Mucosa of descending colon (tissue), 3 donors: ENCODE data around the gene NTM. TPM values are rescaled to one million over a fixed set of nuclear protein-coding genes. Genes with fewer than 3 reads are reported as not detected.

Experiments
- ATAC-seq: fragments of 200-7000 bp; cut with Tn5 transposase; one replicate; pipeline ENCODE4 v1.9.1; 2020; ENCODE audit warnings: mild to moderate bottlenecking, moderate library complexity
- DNase-seq, 3 donors: peaks; one replicate each; pipeline ENCODE4 v3.0.0-alpha.2; 2020
- H3K36me3 ChIP-seq: fragments of 200-600 bp; one replicate; pipeline ENCODE4 v1.8.0; 2021; ENCODE audit warnings: low read depth, mild to moderate bottlenecking
- H3K4me1 ChIP-seq: fragments of 200-600 bp; one replicate; pipeline ENCODE4 v1.8.0; 2021; ENCODE audit warnings: low read depth, mild to moderate bottlenecking
- H3K4me3 ChIP-seq: fragments of 200-600 bp; one replicate; pipeline ENCODE4 v1.8.0; 2021; ENCODE audit warnings: mild to moderate bottlenecking
- H3K9me3 ChIP-seq: fragments of 200-600 bp; one replicate; pipeline ENCODE4 v1.8.0; 2021; ENCODE audit warnings: mild to moderate bottlenecking
- intact Hi-C, 2 donors: fragments of 100-400 bp; cut with DNase I in 1 of 2; cut with micrococcal nuclease in 1 of 2; formaldehyde crosslinking; loops; one replicate each; pipeline versions ENCODE4 v1.11.0 to v1.11.1; 2022; cut with DNase I, micrococcal nuclease
- total RNA-seq, 3 donors: library from RNA; stranded (reverse); fragmentation: NEBNext Ultra II Directional in 2 of 3; extraction: Animal tissue kit (Norgen Biotek cat#: 25700) in 2 of 3; gene quantifications; one replicate each; pipeline versions ENCODE4 v1.2.1 to v1.2.4, GENCODE V29; 2021 to 2023
- TF ChIP-seq, protein P1 (sequence below): fragments of 200-600 bp; IDR thresholded peaks from one replicate; pipeline ENCODE4 v1.8.0; 2022; ENCODE audit warnings: antibody characterized with exemption, mild to moderate bottlenecking
- donor health status: DM: no; HTN: no; CAD: no; lungs with moderate emphysema.
- donor health status: DM: no; HTN: no; CAD: no.
- donor health status: DM: no; HTN: yes; CAD: no.

NTM gene
- total RNA-seq, 3 donors from 2014 or later: 0.64 to 7.7 (median 1.2) TPM

DNA sequence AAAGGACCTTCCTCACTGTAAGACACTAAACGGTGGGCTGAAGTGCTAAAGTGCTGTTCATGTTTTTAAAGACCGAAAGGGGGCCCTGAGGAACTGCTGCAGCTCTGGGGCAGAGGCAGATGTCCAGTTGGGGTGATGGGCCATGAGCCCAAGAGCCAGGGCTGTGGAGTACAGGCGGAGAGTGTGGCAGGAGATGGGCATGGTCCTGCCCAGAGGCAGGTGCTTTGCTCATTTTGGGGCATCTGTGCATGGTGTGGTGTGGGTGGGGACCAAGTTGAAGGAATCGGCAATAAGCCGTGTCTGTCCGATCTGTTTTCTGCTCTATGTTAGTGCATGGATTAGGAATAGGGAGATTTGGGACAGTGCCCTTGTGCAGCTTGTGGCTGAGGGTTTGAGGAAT is 258.3 kb downstream of the NTM start:
- H3K4me3 ChIP-seq: no peak overlapping the region
- ATAC-seq: no peak

DNA sequence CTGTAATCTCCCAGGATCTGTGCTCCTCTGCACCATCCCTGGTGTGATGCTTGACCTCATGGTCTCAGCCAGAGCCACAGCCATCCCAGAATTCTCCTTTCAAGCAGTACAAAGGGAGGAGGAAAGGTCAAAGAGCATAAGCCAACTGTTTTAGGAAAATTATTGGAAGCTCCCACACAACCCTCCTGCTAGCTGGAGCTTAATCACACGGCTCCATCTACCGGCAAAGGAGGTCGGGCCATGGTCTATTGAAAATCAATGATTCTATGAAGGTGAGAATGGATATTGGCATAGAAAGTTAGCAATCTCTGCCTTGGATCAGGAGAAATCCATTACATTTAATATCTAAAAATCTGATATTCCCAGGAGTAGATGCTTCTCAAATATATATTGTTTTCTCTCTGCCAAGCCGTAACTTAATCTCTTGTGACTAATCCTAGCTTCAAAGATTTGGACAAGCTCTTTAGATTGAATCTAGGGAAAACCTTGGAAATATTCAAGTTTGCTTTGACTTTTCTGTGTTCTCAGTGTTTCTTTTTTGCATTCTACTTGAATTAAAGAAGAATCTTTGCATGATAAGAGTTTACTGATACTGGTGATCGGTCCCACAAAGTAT is 259.6 kb downstream of the NTM start:
- ATAC-seq (no peak), DNase-seq (no peak)
- Histone ChIP-seq H3K4me1 (no peaks in the 10 kb centered on the region), H3K36me3 (no peaks in the 10 kb centered on the region), H3K4me3 (no peak overlapping the region), H3K9me3 (no peaks in the 10 kb centered on the region)
- TF ChIP-seq, protein P1, sequence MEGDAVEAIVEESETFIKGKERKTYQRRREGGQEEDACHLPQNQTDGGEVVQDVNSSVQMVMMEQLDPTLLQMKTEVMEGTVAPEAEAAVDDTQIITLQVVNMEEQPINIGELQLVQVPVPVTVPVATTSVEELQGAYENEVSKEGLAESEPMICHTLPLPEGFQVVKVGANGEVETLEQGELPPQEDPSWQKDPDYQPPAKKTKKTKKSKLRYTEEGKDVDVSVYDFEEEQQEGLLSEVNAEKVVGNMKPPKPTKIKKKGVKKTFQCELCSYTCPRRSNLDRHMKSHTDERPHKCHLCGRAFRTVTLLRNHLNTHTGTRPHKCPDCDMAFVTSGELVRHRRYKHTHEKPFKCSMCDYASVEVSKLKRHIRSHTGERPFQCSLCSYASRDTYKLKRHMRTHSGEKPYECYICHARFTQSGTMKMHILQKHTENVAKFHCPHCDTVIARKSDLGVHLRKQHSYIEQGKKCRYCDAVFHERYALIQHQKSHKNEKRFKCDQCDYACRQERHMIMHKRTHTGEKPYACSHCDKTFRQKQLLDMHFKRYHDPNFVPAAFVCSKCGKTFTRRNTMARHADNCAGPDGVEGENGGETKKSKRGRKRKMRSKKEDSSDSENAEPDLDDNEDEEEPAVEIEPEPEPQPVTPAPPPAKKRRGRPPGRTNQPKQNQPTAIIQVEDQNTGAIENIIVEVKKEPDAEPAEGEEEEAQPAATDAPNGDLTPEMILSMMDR: no peak
- intact Hi-C loops: no loop called here

More for the DNA sequence above, 258.3 kb downstream of the NTM start:
- no peak for DNase-seq
- TF ChIP-seq, protein P1: no peak
- intact Hi-C loops: no loop called here
- Histone ChIP-seq H3K9me3 (no peaks in the 10 kb centered on the region), H3K36me3 (no peaks in the 10 kb centered on the region), H3K4me1 (no peaks in the 10 kb centered on the region)

DNA sequence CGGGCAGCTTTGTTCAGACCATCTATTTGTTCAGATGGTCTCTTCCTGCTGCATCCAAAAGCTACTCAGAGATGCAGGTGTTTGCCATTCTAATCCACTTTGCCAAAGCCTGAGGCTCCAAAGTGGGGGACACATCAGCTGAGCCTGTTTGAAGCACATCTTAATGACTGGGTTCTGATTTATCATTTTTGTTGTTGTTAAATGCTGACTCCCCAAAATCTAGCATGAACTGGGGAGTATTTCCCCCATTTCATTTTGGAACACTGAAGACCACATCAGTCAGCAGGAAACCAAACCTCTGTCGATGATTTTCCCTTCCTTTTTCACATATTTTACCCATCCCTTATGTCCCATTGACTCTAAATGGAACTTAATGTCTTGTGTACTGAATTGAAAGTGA is 262.6 kb downstream of the NTM start:
- TF ChIP-seq, protein P1: no peak
- no peaks in the 10 kb centered on the region for H3K9me3 ChIP-seq

DNA sequence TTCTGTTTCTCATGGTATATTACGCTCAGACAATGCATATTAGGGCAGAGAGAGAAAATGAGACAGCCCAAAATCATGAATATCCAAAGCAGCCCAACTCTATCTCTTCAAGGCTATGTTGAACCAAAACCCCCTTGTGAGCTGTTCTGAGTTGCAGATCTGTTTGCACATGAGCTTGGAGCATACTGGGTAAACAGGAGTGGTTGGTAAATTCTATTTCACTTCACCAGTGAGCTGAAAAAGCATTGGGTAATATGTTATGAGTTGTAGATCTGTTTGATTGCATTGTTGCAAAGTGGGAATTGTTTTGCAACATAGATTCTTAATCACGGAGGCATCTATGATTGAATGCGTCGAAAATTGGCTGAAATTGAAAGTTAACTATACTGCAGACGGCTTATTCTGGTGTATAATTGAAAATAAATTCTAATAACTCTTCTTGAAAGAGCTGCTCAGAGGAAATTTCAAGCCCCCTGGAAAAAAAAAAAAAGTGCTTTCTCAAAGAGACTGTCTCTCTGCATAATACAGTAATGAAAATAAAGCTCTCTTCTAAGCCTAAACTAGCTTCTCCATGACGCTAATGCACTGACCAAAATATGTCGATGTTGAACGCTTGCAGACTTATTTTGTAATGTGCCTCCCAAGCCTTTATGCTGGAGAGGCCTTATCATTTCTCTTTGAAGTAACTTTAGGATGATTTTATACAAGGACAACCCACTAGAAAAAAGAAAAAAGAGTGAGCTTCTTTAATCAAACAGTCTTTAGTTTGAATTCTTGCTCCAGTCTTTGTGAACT is 263.7 kb downstream of the NTM start:
- intact Hi-C loops: no loop called here
- DNase-seq (no peak), ATAC-seq (no peak)
- no peaks in the 10 kb centered on the region for H3K36me3 ChIP-seq
- no peaks in the 10 kb centered on the region for H3K9me3 ChIP-seq
- H3K4me1 ChIP-seq: no peaks in the 10 kb centered on the region
- no peak overlapping the region for H3K4me3 ChIP-seq
- TF ChIP-seq, protein P1: no peak

More for the DNA sequence above, 262.6 kb downstream of the NTM start:
- Histone ChIP-seq H3K36me3 (no peaks in the 10 kb centered on the region), H3K4me1 (no peaks in the 10 kb centered on the region), H3K4me3 (no peak overlapping the region)
- ATAC-seq (no peak), DNase-seq (no peak)
- intact Hi-C loops: no loop called here

DNA sequence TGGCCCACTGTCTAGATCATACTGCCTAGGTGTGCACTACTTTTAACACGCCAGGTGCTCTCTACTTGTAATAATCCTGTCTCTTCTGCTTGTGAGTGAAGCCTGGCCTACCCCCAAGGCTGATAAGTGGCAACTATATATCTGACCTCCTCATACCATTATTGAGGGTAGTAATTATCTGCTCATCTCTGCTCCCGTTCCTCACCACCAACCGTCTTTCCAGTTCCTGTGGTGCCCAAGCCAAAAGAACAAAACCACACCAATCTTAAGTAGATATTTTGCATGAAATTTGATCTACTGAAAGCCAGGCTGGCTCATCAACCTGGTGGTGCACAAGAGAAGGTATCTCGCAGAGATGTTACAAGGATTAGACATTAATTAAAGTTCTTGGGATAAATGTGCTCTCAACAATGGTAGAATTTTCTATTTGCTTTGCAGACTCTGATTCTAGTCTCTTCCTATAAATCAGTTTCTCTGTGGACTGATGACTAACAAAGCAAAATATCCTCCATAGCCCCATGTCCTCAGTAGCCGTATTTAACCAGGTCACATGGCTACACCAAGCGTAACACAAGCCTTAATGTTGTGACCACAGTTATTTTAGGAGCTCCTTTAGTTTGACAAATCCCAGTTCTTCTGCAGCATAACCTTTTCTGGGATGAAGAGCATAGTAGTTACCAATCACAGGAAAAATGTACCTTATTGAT is 267.2 kb downstream of the NTM start:
- Histone ChIP-seq H3K36me3 (no peaks in the 10 kb centered on the region), H3K4me3 (no peak overlapping the region), H3K4me1 (no peaks in the 10 kb centered on the region), H3K9me3 (no peaks in the 10 kb centered on the region)
- DNase-seq (no peak), ATAC-seq (no peak)
- intact Hi-C loops: no loop called here
- TF ChIP-seq, protein P1: no peak
